H9 (cell line): ENCODE data around the gene RETREG3. TPM values are rescaled to one million over a fixed set of nuclear protein-coding genes. Genes with fewer than 3 reads are reported as not detected.

ENCODE experiments used
- DNase-seq: peaks from one replicate; pipeline ENCODE4 v3.0.0-alpha.2; 2017
- H2AFZ ChIP-seq: one replicate; pipeline ENCODE4 v1.6.1; 2013; ENCODE audit warnings: mild to moderate bottlenecking, low read length, control low read depth, moderate library complexity
- H2AK5ac ChIP-seq: 2 replicates; pipeline ENCODE4 v1.6.1; 2013; ENCODE audit warnings: low read length, control low read depth, mixed read lengths; ENCODE audit not compliant: insufficient read length
- H2BK120ac ChIP-seq: one replicate; pipeline ENCODE4 v1.6.1; 2013; ENCODE audit warnings: low read depth, mild to moderate bottlenecking, low read length, control low read depth, inconsistent platforms; ENCODE audit not compliant: poor library complexity, severe bottlenecking
- H2BK12ac ChIP-seq: 2 replicates; pipeline ENCODE4 v1.6.1; 2013; ENCODE audit warnings: low read length, control low read depth, mixed read lengths, low read depth; ENCODE audit not compliant: insufficient read length
- H2BK15ac ChIP-seq: 2 replicates; pipeline ENCODE4 v1.6.1; 2013; ENCODE audit warnings: low read depth, low read length, control low read depth
- H2BK20ac ChIP-seq: one replicate; pipeline ENCODE4 v1.6.1; 2013; ENCODE audit warnings: low read depth, mild to moderate bottlenecking, low read length, control low read depth, inconsistent platforms; ENCODE audit not compliant: poor library complexity, severe bottlenecking
- H2BK5ac ChIP-seq: 2 replicates; pipeline ENCODE4 v1.6.1; 2013; ENCODE audit warnings: low read length, control low read depth, mixed read lengths; ENCODE audit not compliant: insufficient read length
- H3K14ac ChIP-seq: 2 replicates; pipeline ENCODE4 v1.6.1; 2013; ENCODE audit warnings: low read length, control low read depth; ENCODE audit not compliant: insufficient read depth
- H3K18ac ChIP-seq: 2 replicates; pipeline ENCODE4 v1.6.1; 2013; ENCODE audit warnings: low read depth, mild to moderate bottlenecking, mixed read lengths, low read length, control low read depth; ENCODE audit not compliant: insufficient read length
- H3K23ac ChIP-seq: 2 replicates; pipeline ENCODE4 v1.6.1; 2013; ENCODE audit warnings: low read length, control low read depth, mixed read lengths, low read depth; ENCODE audit not compliant: insufficient read length
- H3K23me2 ChIP-seq: 2 replicates; pipeline ENCODE4 v1.6.1; 2013; ENCODE audit warnings: low read depth, mild to moderate bottlenecking, mixed read lengths, low read length, control low read depth; ENCODE audit not compliant: insufficient read length, poor library complexity, severe bottlenecking
- H3K27ac ChIP-seq: 2 replicates; pipeline ENCODE4 v1.5.1; 2013; ENCODE audit warnings: low read length, control low read depth, mixed read lengths, low read depth; ENCODE audit not compliant: insufficient read length
- H3K27me3 ChIP-seq: 2 replicates; pipeline ENCODE4 v1.6.1; 2013; ENCODE audit warnings: low read length, control low read depth, inconsistent platforms; ENCODE audit not compliant: insufficient read depth
- H3K4ac ChIP-seq: 2 replicates; pipeline ENCODE4 v1.6.1; 2013; ENCODE audit warnings: low read depth, mild to moderate bottlenecking, control low read depth, inconsistent platforms, low read length, moderate library complexity
- H3K4me1 ChIP-seq: 2 replicates; pipeline ENCODE4 v1.6.1; 2013; ENCODE audit warnings: low read length, control low read depth, inconsistent platforms; ENCODE audit not compliant: insufficient read depth
- H3K4me2 ChIP-seq: 2 replicates; pipeline ENCODE4 v1.6.1; 2013; ENCODE audit warnings: low read length, control low read depth, mixed read lengths; ENCODE audit not compliant: insufficient read length, insufficient read depth
- H3K56ac ChIP-seq: 2 replicates; pipeline ENCODE4 v1.6.1; 2013; ENCODE audit warnings: low read depth, mild to moderate bottlenecking, mixed read lengths, low read length, control low read depth; ENCODE audit not compliant: insufficient read length
- H3K79me1 ChIP-seq: 2 replicates; pipeline ENCODE4 v1.6.1; 2013; ENCODE audit warnings: low read depth, mild to moderate bottlenecking, moderate library complexity, low read length, control low read depth, inconsistent platforms; ENCODE audit not compliant: insufficient read depth, poor library complexity, severe bottlenecking
- H3K79me2 ChIP-seq: 2 replicates; pipeline ENCODE4 v1.6.1; 2013; ENCODE audit warnings: low read length, control low read depth, inconsistent platforms; ENCODE audit not compliant: insufficient read depth
- H3K9ac ChIP-seq: 2 replicates; pipeline ENCODE4 v1.6.1; 2013; ENCODE audit warnings: low read length, control low read depth, mixed read lengths; ENCODE audit not compliant: insufficient read length; ENCODE audit errors: extremely low read depth
- H3K9me3 ChIP-seq: one replicate; pipeline ENCODE4 v1.6.1; 2013; ENCODE audit warnings: low read depth, low read length, inconsistent platforms; ENCODE audit not compliant: control insufficient read depth
- H3T11ph ChIP-seq: one replicate; pipeline ENCODE4 v1.6.1; 2013; ENCODE audit warnings: mild to moderate bottlenecking, low read length, control low read depth, inconsistent platforms
- H4K20me1 ChIP-seq: one replicate; pipeline ENCODE4 v1.6.1; 2013; ENCODE audit not compliant: control insufficient read depth, insufficient read length, insufficient read depth
- H4K5ac ChIP-seq: 2 replicates; pipeline ENCODE4 v1.6.1; 2013; ENCODE audit warnings: low read depth, mild to moderate bottlenecking, mixed read lengths, low read length, control low read depth; ENCODE audit not compliant: insufficient read length
- H4K8ac ChIP-seq: replicated peaks from 2 replicates; pipeline ENCODE4 v1.6.1; 2013; ENCODE audit warnings: low read length, control low read depth, mixed read lengths, low read depth; ENCODE audit not compliant: insufficient read length
- H4K91ac ChIP-seq: 2 replicates; pipeline ENCODE4 v1.6.1; 2013; ENCODE audit warnings: low read depth, mild to moderate bottlenecking, moderate library complexity, mixed read lengths, low read length, control low read depth; ENCODE audit not compliant: insufficient read length
- H3K27ac Mint-ChIP-seq, 3 experiments: 2 replicates in 2 of 3; 3 replicates in 1 of 3; pipeline ENCODE4 v1.8.0; 2020 to 2021; ENCODE audit warnings: mixed read lengths in 3 of 3, mild to moderate bottlenecking in 1 of 3, moderate library complexity in 1 of 3
- H3K27me3 Mint-ChIP-seq: 2 replicates; pipeline ENCODE4 v1.8.0; 2021; ENCODE audit warnings: low read depth, mild to moderate bottlenecking, moderate library complexity, mixed read lengths
- H3K36me3 Mint-ChIP-seq, 3 experiments: 2 replicates in 2 of 3; 3 replicates in 1 of 3; pipeline ENCODE4 v1.8.0; 2020 to 2021; ENCODE audit warnings: low read depth in 3 of 3, mixed read lengths in 3 of 3; ENCODE audit not compliant: insufficient read depth in 1 of 3
- H3K4me1 Mint-ChIP-seq, 2 experiments: 2 replicates each; pipeline ENCODE4 v1.8.0; 2020; ENCODE audit warnings: mixed read lengths in 2 of 2
- H3K4me3 Mint-ChIP-seq, 2 experiments: 2 replicates in 1 of 2; 3 replicates in 1 of 2; pipeline ENCODE4 v1.8.0; 2020 to 2021; ENCODE audit warnings: mild to moderate bottlenecking in 2 of 2, mixed read lengths in 2 of 2, moderate library complexity in 1 of 2
- H3K9me3 Mint-ChIP-seq, 2 experiments: 2 replicates in 1 of 2; 3 replicates in 1 of 2; pipeline ENCODE4 v1.8.0; 2020; ENCODE audit warnings: mild to moderate bottlenecking in 2 of 2, mixed read lengths in 2 of 2, moderate library complexity in 1 of 2
- CTCF ChIP-seq: fragments of 200-600 bp; sonication (generic); conservative IDR thresholded peaks from 3 replicates; pipeline ENCODE4 v1.8.0; 2021; ENCODE audit warnings: antibody characterized with exemption, mild to moderate bottlenecking
- WGBS: extraction: QIAGEN DNeasy Blood & Tissue Kit; methylation state at CpG from one replicate; pipeline ENCODE4 v1.1.7; 2013; ENCODE audit warnings: missing lambda C conversion rate, low lambda C conversion rate, mixed read lengths; ENCODE audit not compliant: insufficient read length; ENCODE audit errors: extremely low coverage; 5-methylcytosine and 5-hydroxymethylcytosine counted together
- total RNA-seq: library from RNA; stranded (reverse); gene quantifications from 2 replicates; pipeline ENCODE4 v1.2.1, GENCODE V29; 2021

The RETREG3 gene
- total RNA-seq, 1 experiment from 2014 or later, result 47.3 TPM

GRCh38 chr17:42586514-42587230, 22.5 kb downstream of the RETREG3 start:
- H3K9ac ChIP-seq, result no peak overlapping the region
- H3K9me3 Mint-ChIP-seq, result no peaks in the 10 kb centered on the region
- no peak overlapping the region for H3K18ac ChIP-seq
- no peak overlapping the region for H2BK120ac ChIP-seq
- H2BK12ac ChIP-seq, result no peak overlapping the region
- no peak overlapping the region for H4K5ac ChIP-seq
- H3K4ac ChIP-seq, result no peak overlapping the region
- H3K79me2 ChIP-seq, result no peaks in the 10 kb centered on the region
- no peak overlapping the region for H4K91ac ChIP-seq
- no peaks in the 10 kb centered on the region for H3K4me1 Mint-ChIP-seq
- no peak for DNase-seq
- H3K27me3 ChIP-seq, result no peaks in the 10 kb centered on the region
- no peak overlapping the region for H2BK15ac ChIP-seq
- H3K27me3 Mint-ChIP-seq, result no peaks in the 10 kb centered on the region
- no CpG with 5 or more reads among the region's 7 CpGs for WGBS
- H3K27ac Mint-ChIP-seq, result peak overlapping the region in 1 of 3 experiments; percentile 13; a peak in 2 of 7 replicates
- no peak overlapping the region for H3T11ph ChIP-seq
- H2BK20ac ChIP-seq, result no peak overlapping the region
- no peak overlapping the region for H3K14ac ChIP-seq
- TF ChIP-seq CTCF, result no peak
- no peaks in the 10 kb centered on the region for H3K79me1 ChIP-seq
- H3K9me3 ChIP-seq, result no peaks in the 10 kb centered on the region
- H3K4me2 ChIP-seq, result no peak overlapping the region
- no peak overlapping the region for H3K4me3 Mint-ChIP-seq
- no peak overlapping the region for H3K27ac ChIP-seq
- H3K56ac ChIP-seq, result no peak overlapping the region
- H3K23ac ChIP-seq, result no peak overlapping the region
- no peak overlapping the region for H2BK5ac ChIP-seq
- no peaks in the 10 kb centered on the region for H4K20me1 ChIP-seq
- no peak overlapping the region for H2AFZ ChIP-seq
- H2AK5ac ChIP-seq, result no peak overlapping the region
- no peak overlapping the region for H4K8ac ChIP-seq
- no peaks in the 10 kb centered on the region for H3K4me1 ChIP-seq
- no peaks in the 10 kb centered on the region for H3K23me2 ChIP-seq
- H3K36me3 Mint-ChIP-seq, result peaks cover 18 to 82% (median 66%) of the 10 kb centered on the region in 3 experiments; a peak in 6 of 7 replicates
